ENCODE results near the gene SLC26A6.

DNA sequence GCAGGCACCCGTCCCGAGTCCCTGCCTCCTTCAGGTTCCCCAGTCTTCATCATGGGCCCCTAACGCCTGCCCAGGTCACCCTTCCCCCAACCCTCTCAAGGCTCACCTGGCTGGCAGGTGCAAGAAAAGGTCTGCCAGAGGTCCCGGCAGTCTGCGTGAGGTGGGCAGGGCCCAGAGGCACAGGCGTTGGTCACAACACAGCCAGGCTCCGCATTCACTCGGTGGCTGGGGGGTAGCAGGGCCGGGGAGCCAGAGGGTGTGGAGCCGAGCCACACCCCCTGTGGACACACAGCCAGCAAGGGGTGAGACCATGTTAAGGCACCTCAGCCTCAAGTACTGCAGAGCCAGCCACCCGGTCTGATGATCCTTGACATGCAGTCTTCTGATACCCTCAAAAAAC is 16.5 kb upstream of the SLC26A6 start:
- TF ChIP-seq L3MBTL2 (conservative IDR thresholded peaks at IDR 0.05) (no peak), FOXA1 (IDR thresholded peaks at IDR 0.05) (no peak), ELF4 (IDR thresholded peaks at IDR 0.05) (no peak), BHLHE40 (IDR thresholded peaks at IDR 0.05; ENCODE audit: borderline replicate concordance) (no peak), FOXM1 (IDR thresholded peaks at IDR 0.05; ENCODE audit: borderline replicate concordance) (no peak), TARDBP (IDR thresholded peaks at IDR 0.05) (no peak)
- TF ChIP-seq, protein P1, sequence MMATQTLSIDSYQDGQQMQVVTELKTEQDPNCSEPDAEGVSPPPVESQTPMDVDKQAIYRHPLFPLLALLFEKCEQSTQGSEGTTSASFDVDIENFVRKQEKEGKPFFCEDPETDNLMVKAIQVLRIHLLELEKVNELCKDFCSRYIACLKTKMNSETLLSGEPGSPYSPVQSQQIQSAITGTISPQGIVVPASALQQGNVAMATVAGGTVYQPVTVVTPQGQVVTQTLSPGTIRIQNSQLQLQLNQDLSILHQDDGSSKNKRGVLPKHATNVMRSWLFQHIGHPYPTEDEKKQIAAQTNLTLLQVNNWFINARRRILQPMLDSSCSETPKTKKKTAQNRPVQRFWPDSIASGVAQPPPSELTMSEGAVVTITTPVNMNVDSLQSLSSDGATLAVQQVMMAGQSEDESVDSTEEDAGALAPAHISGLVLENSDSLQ (IDR thresholded peaks at IDR 0.05) = no peak

Data from HEK293T (cell line).